Hepatocyte (in vitro differentiated cells): ENCODE measurements around the gene HIVEP1. TPM values are rescaled to one million over a fixed set of nuclear protein-coding genes. Genes with fewer than 3 reads are reported as not detected.

Experiments used
- DNase-seq: peaks from one replicate; pipeline ENCODE4 v3.0.0-alpha.2; 2016; ENCODE audit warnings: low spot score
- H2AFZ ChIP-seq: fragments of 200-600 bp; sonication (generic); 2 replicates; pipeline ENCODE4 v1.6.0; 2016; ENCODE audit warnings: antibody characterized with exemption, mild to moderate bottlenecking
- H3K27ac ChIP-seq: fragments of 200-600 bp; sonication (generic); 2 replicates; pipeline ENCODE4 v1.5.1; 2016; ENCODE audit warnings: mild to moderate bottlenecking
- H3K27me3 ChIP-seq: fragments of 200-600 bp; sonication (generic); 2 replicates; pipeline ENCODE4 v1.6.1; 2016
- H3K36me3 ChIP-seq: fragments of 200-600 bp; sonication (generic); replicated peaks from 2 replicates; pipeline ENCODE4 v1.5.1; 2016; ENCODE audit warnings: low read depth; ENCODE audit not compliant: insufficient read depth
- H3K4me1 ChIP-seq: fragments of 200-600 bp; sonication (generic); 2 replicates; pipeline ENCODE4 v1.5.1; 2016; ENCODE audit warnings: mild to moderate bottlenecking, moderate library complexity; ENCODE audit not compliant: insufficient read depth
- H3K4me2 ChIP-seq: fragments of 200-600 bp; sonication (generic); 2 replicates; pipeline ENCODE4 v1.6.0; 2016
- H3K4me3 ChIP-seq: fragments of 200-600 bp; sonication (generic); 2 replicates; pipeline ENCODE4 v1.5.1; 2016; ENCODE audit warnings: mild to moderate bottlenecking
- H3K79me2 ChIP-seq: fragments of 200-600 bp; sonication (generic); 2 replicates; pipeline ENCODE4 v1.6.0; 2017; ENCODE audit warnings: mild to moderate bottlenecking
- H3K9me2 ChIP-seq: fragments of 200-600 bp; sonication (generic); replicated peaks from 2 replicates; pipeline ENCODE4 v1.6.0; 2017; ENCODE audit warnings: mild to moderate bottlenecking; ENCODE audit not compliant: insufficient read depth
- H3K9me3 ChIP-seq: fragments of 200-600 bp; sonication (generic); 2 replicates; pipeline ENCODE4 v1.5.1; 2016; ENCODE audit warnings: low read depth, mild to moderate bottlenecking
- H4K20me1 ChIP-seq: fragments of 200-600 bp; sonication (generic); 2 replicates; pipeline ENCODE4 v1.6.0; 2016; ENCODE audit warnings: mild to moderate bottlenecking; ENCODE audit not compliant: insufficient read depth, poor library complexity, severe bottlenecking
- CTCF ChIP-seq: fragments of 200-600 bp; sonication (generic); IDR thresholded peaks from 2 replicates; pipeline ENCODE4 v1.5.1; 2016; ENCODE audit warnings: antibody characterized with exemption, mild to moderate bottlenecking; ENCODE audit not compliant: poor library complexity
- EZH2 ChIP-seq: fragments of 200-600 bp; sonication (generic); IDR thresholded peaks from 2 replicates; pipeline ENCODE4 v1.6.1; 2016; ENCODE audit warnings: antibody characterized with exemption, mild to moderate bottlenecking, borderline replicate concordance
- EZH2phosphoT487 ChIP-seq: fragments of 200-600 bp; sonication (generic); IDR thresholded peaks from one replicate; pipeline ENCODE4 v1.6.1; 2018; ENCODE audit warnings: antibody characterized with exemption, mild to moderate bottlenecking, low read depth, moderate library complexity; ENCODE audit not compliant: unreplicated experiment, severe bottlenecking
- WGBS: methylation state at CpG from one replicate; pipeline ENCODE4 v1.1.6; 2016; ENCODE audit warnings: low lambda C conversion rate; ENCODE audit errors: missing lambda C conversion rate; 5-methylcytosine and 5-hydroxymethylcytosine counted together
- polyA plus RNA-seq: library from polyadenylated mRNA; unstranded; fragments of >200 nt; fragmentation: Nextera tagmentation; extraction: Ambion mirVana; gene quantifications from 2 replicates; pipeline ENCODE4 v1.2.1, GENCODE V29; 2016
- total RNA-seq: library from RNA; depleted of rRNA; stranded (reverse); fragments of >200 nt; gene quantifications from 2 replicates; pipeline ENCODE4 v1.2.3, GENCODE V29; 2014

Gene HIVEP1
- total and polyA plus RNA-seq, 2 experiments from 2014 or later = 8.7 to 33.7 TPM

- Histone ChIP-seq H4K20me1 (peaks cover 21% of the 10 kb centered on the region), H2AFZ (no peak overlapping the region), H3K4me1 (no peaks in the 10 kb centered on the region), H3K9me3 (no peaks in the 10 kb centered on the region), H3K79me2 (peaks cover 87% of the 10 kb centered on the region), H3K36me3 (no peaks in the 10 kb centered on the region), H3K27ac (no peak overlapping the region), H3K4me2 (no peak overlapping the region), H3K27me3 (no peaks in the 10 kb centered on the region), H3K4me3 (no peak overlapping the region), H3K9me2 (no peaks in the 10 kb centered on the region)
- DNase-seq = no peak
- no peak for TF ChIP-seq EZH2
- TF ChIP-seq EZH2phosphoT487 = no peak
- no peak for TF ChIP-seq CTCF
These were observed 71.7 kb downstream of the HIVEP1 start for GRCh38 chr6:12083763-12084162.

GRCh38 chr6:12084681-12085080, 72.6 kb downstream of the HIVEP1 start:
- TF ChIP-seq EZH2phosphoT487 = no peak
- TF ChIP-seq CTCF = no peak
- TF ChIP-seq EZH2 = no peak
- peaks cover 21% of the 10 kb centered on the region for H4K20me1 ChIP-seq
- no peaks in the 10 kb centered on the region for H3K9me3 ChIP-seq
- H3K36me3 ChIP-seq = no peaks in the 10 kb centered on the region
- H3K4me1 ChIP-seq = no peaks in the 10 kb centered on the region
- H3K4me3 ChIP-seq = no peak overlapping the region
- no peak overlapping the region for H3K27ac ChIP-seq
- 72% methylated on average over 7 of the region's 7 CpGs for WGBS
- no peaks in the 10 kb centered on the region for H3K9me2 ChIP-seq
- H2AFZ ChIP-seq = no peak overlapping the region
- no peaks in the 10 kb centered on the region for H3K27me3 ChIP-seq
- DNase-seq = no peak
- H3K4me2 ChIP-seq = no peak overlapping the region
- peaks cover 80% of the 10 kb centered on the region for H3K79me2 ChIP-seq

GRCh38 chr6:12088531-12088930, 76.4 kb downstream of the HIVEP1 start:
- H3K79me2 ChIP-seq = peaks cover 45% of the 10 kb centered on the region
- H3K4me3 ChIP-seq = no peak overlapping the region
- H3K4me1 ChIP-seq = no peaks in the 10 kb centered on the region
- 59% methylated on average over 1 of the region's 1 CpG for WGBS
- no peaks in the 10 kb centered on the region for H3K9me2 ChIP-seq
- H3K4me2 ChIP-seq = no peak overlapping the region
- no peak for TF ChIP-seq EZH2
- no peak for TF ChIP-seq EZH2phosphoT487
- no peak for TF ChIP-seq CTCF
- no peaks in the 10 kb centered on the region for H3K36me3 ChIP-seq
- H3K27me3 ChIP-seq = no peaks in the 10 kb centered on the region
- H4K20me1 ChIP-seq = peaks cover 21% of the 10 kb centered on the region
- no peak overlapping the region for H2AFZ ChIP-seq
- no peak for DNase-seq
- H3K27ac ChIP-seq = no peak overlapping the region
- no peaks in the 10 kb centered on the region for H3K9me3 ChIP-seq

- no peak overlapping the region for H3K27ac ChIP-seq
- DNase-seq = no peak
- H2AFZ ChIP-seq = no peak overlapping the region
- H3K4me3 ChIP-seq = no peak overlapping the region
- H3K27me3 ChIP-seq = no peaks in the 10 kb centered on the region
- TF ChIP-seq EZH2 (no peak), EZH2phosphoT487 (no peak), CTCF (no peak)
- no peaks in the 10 kb centered on the region for H3K9me2 ChIP-seq
- H3K4me2 ChIP-seq = no peak overlapping the region
- no peaks in the 10 kb centered on the region for H3K36me3 ChIP-seq
- peaks cover 7% of the 10 kb centered on the region for H4K20me1 ChIP-seq
- H3K79me2 ChIP-seq = peaks cover 25% of the 10 kb centered on the region
- no peaks in the 10 kb centered on the region for H3K4me1 ChIP-seq
- H3K9me3 ChIP-seq = no peaks in the 10 kb centered on the region
These were observed 78.6 kb downstream of the HIVEP1 start for GRCh38 chr6:12090714-12091113.
